ENCODE measurements around the gene ZNF548. TPM values are rescaled to one million over a fixed set of nuclear protein-coding genes. Genes with fewer than 3 reads are reported as not detected.

The ZNF548 gene
- total RNA-seq, 1 donor from 2014 or later = 23.9 TPM

- Mint-ChIP-seq H3K36me3 (peaks cover 38% of the 10 kb centered on the region), H3K27me3 (no peaks in the 10 kb centered on the region), H3K9me3 (peaks cover 18% of the 10 kb centered on the region), H3K4me3 (peak overlapping the region; percentile 99), H3K4me1 (ENCODE audit: unreplicated experiment) (peaks cover 21% of the 10 kb centered on the region), H3K27ac (peak overlapping the region; percentile 96)
- DNase-seq (ENCODE audit: extremely low spot score, unreplicated experiment) = no peak
- no peak for TF ChIP-seq CTCF (conservative IDR thresholded peaks at IDR 0.05)
These were observed 44.9 kb downstream of the ZNF548 start for GRCh38 chr19:57434386-57435061.

- TF ChIP-seq CTCF (conservative IDR thresholded peaks at IDR 0.05) = no peak
- Mint-ChIP-seq H3K4me3 (peak within 1 kb of the TSS; percentile 99), H3K9me3 (peaks cover 26% of the 10 kb centered on the region), H3K27me3 (no peaks in the 10 kb centered on the region), H3K4me1 (ENCODE audit: unreplicated experiment) (peaks cover 21% of the 10 kb centered on the region), H3K36me3 (peaks cover 46% of the 10 kb centered on the region), H3K27ac (peak within 1 kb of the TSS; percentile 96)
- DNase-seq (ENCODE audit: extremely low spot score, unreplicated experiment) = peak; percentile 94
These were observed 45.7 kb downstream of the ZNF548 start, which contains the start of gene ZNF749 for GRCh38 chr19:57435062-57435978. Gene ZNF749, plus strand, starts transcription at chr19:57435325. Its CDS starts 254 bp downstream, at chr19:57435579.

DNA sequence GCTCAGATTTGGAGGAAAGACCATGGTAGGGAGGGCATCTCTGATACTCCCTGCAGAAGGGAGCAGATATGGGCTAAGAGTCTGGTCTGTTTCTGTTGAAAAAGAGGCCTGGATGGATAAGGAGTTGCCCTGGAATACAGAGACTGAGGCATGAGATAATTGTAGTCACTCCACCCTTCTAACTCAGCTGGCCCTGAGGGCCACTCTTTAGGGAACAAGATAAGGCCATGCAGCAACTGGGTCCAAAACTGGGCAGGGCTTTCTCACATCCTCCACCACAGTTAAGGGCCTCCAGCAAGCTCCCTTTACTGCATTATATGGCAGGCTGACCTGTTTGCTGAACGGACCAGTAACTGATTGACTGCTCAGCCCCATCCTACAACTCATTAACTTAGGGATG is 46.8 kb downstream of the ZNF548 start:
- TF ChIP-seq CTCF (conservative IDR thresholded peaks at IDR 0.05) = no peak
- no peaks in the 10 kb centered on the region for H3K27me3 Mint-ChIP-seq
- DNase-seq (ENCODE audit: extremely low spot score, unreplicated experiment) = no peak
- H3K4me3 Mint-ChIP-seq = peak overlapping the region; percentile 99
- peaks cover 29% of the 10 kb centered on the region for H3K9me3 Mint-ChIP-seq
- peak overlapping the region; percentile 96 for H3K27ac Mint-ChIP-seq
- H3K4me1 Mint-ChIP-seq (ENCODE audit: unreplicated experiment) = peaks cover 21% of the 10 kb centered on the region
- H3K36me3 Mint-ChIP-seq = peaks cover 55% of the 10 kb centered on the region

GRCh38 chr19:57437931-57438330 is 48.3 kb downstream of the ZNF548 start:
- Mint-ChIP-seq H3K4me1 (ENCODE audit: unreplicated experiment) (peaks cover 21% of the 10 kb centered on the region), H3K36me3 (peaks cover 70% of the 10 kb centered on the region), H3K27ac (no peak overlapping the region), H3K9me3 (peaks cover 33% of the 10 kb centered on the region), H3K4me3 (peak overlapping the region; percentile 21), H3K27me3 (no peaks in the 10 kb centered on the region)
- no peak for TF ChIP-seq CTCF (conservative IDR thresholded peaks at IDR 0.05)
- no peak for DNase-seq (ENCODE audit: extremely low spot score, unreplicated experiment)

- Mint-ChIP-seq H3K9me3 (peaks cover 36% of the 10 kb centered on the region), H3K36me3 (peaks cover 80% of the 10 kb centered on the region), H3K27ac (no peak overlapping the region), H3K4me1 (ENCODE audit: unreplicated experiment) (peaks cover 21% of the 10 kb centered on the region), H3K27me3 (no peaks in the 10 kb centered on the region), H3K4me3 (no peak overlapping the region)
- TF ChIP-seq CTCF (conservative IDR thresholded peaks at IDR 0.05) = no peak
- no peak for DNase-seq (ENCODE audit: extremely low spot score, unreplicated experiment)
These were observed 49.3 kb downstream of the ZNF548 start for GRCh38 chr19:57438925-57439324.

All from type B pancreatic cell (in vitro differentiated cells).